D721Med (cell line): ENCODE results near the gene TRIM37.

Experiments
- DNase-seq: peaks from one replicate; pipeline ENCODE4 v3.0.0; 2011; ENCODE audit warnings: low spot score; ENCODE audit not compliant: insufficient read length
- FAIRE-seq: peaks from 2 replicates; lab custom pipeline; 2011; peaks lifted over from hg19 to GRCh38; lab: Jason Lieb, UNC
- TF ChIP-seq, protein P1 (sequence below): IDR thresholded peaks from 2 replicates; pipeline ENCODE4 v1.5.1; 2012; ENCODE audit warnings: mild to moderate bottlenecking, control low read depth; ENCODE audit not compliant: insufficient read depth; ENCODE audit errors: missing control alignments

The TRIM37 gene

GRCh38 chr17:59046192-59046591 lies 60.5 kb downstream of the TRIM37 start:
- FAIRE-seq (no peak), DNase-seq (no peak)
- TF ChIP-seq, protein P1, sequence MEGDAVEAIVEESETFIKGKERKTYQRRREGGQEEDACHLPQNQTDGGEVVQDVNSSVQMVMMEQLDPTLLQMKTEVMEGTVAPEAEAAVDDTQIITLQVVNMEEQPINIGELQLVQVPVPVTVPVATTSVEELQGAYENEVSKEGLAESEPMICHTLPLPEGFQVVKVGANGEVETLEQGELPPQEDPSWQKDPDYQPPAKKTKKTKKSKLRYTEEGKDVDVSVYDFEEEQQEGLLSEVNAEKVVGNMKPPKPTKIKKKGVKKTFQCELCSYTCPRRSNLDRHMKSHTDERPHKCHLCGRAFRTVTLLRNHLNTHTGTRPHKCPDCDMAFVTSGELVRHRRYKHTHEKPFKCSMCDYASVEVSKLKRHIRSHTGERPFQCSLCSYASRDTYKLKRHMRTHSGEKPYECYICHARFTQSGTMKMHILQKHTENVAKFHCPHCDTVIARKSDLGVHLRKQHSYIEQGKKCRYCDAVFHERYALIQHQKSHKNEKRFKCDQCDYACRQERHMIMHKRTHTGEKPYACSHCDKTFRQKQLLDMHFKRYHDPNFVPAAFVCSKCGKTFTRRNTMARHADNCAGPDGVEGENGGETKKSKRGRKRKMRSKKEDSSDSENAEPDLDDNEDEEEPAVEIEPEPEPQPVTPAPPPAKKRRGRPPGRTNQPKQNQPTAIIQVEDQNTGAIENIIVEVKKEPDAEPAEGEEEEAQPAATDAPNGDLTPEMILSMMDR = no peak

GRCh38 chr17:59038734-59039133 lies 67.9 kb downstream of the TRIM37 start:
- FAIRE-seq = no peak

DNA sequence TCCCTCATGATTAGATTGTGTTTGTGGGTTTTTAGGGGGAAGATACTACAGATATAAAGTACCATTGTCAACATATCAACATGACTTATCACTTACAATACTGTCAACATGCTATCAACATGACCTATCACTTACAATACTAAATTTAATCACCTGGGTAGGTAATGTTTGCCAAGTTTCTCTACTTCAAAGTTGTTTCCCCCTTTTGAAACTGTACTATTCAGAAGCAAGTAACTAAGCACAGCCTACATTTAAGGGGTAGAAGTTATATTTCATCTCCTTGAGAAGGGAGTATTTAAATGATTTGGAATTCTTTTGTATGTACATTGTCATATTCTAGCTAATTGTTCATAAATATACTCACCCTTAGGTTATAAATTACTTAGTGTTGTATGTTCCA lies 68.7 kb downstream of the TRIM37 start:
- peak; percentile 66 for FAIRE-seq
- TF ChIP-seq, protein P1 = no peak
- DNase-seq = no peak

More at GRCh38 chr17:59038734-59039133, 67.9 kb downstream of the TRIM37 start:
- no peak for DNase-seq
- TF ChIP-seq, protein P1 = no peak

DNA sequence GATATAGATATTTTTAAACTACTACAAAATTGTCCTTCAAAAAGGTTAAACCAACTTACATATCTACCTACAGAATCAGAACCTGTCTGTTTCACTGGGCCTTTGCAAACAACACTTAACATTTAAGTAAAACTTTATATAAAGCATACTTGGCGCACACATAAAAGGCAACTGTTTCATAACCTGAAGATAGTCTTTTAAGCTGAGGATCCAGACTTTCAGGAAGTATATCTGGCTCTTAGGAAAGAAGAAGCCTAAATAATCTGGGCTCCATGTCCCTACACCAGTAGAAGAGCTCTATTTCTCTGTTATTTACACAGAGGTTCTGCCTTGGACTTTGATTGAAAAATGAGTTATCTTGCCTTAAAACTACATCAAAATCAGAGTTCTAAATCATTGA lies 75.9 kb downstream of the TRIM37 start:
- no peak for DNase-seq
- FAIRE-seq = no peak
- TF ChIP-seq, protein P1 = no peak

GRCh38 chr17:59028328-59028727 lies 78.4 kb downstream of the TRIM37 start:
- DNase-seq = no peak
- TF ChIP-seq, protein P1 = no peak
- no peak for FAIRE-seq

- TF ChIP-seq, protein P1 = no peak
- FAIRE-seq (no peak), DNase-seq (no peak)
Observed at GRCh38 chr17:59027750-59028149, 78.9 kb downstream of the TRIM37 start.

DNA sequence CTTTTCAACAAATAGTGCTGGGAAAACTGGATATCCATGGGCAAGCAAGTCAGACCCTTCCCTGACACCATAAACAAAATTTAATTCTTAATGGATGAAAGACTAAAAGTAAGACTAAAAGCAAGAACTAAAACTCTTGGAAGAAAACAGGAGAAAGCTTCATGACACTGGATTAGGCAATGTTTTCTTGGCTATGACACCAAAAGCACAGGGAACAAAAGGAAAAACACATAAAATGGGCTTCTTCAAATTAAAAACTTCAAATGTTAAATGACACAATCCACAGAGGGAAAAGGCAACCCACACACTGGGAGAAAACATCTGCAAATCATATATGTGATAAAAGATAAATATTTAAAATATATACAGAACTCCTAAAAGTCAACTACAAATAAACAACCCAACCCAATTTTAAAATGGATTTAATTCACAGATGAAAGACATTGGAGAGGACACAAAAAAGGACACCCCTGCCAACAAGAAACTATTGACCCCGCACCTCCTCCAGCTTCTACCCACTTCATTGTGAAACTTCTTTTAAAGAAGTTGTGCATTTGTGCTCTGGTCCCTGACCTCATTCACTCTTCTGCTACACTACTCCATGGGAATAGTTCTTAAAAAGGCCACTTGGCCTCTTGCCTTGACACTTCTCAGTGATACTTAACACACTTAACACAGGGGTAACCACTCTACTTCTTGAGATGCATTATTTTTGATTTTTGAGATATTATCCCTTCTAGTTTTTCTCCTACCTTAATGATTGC lies 80.3 kb downstream of the TRIM37 start:
- TF ChIP-seq, protein P1 = no peak
- no peak for FAIRE-seq
- no peak for DNase-seq
